Stimulated activated CD8-positive, alpha-beta memory T cell treated with anti-CD3 and anti-CD28 coated beads, Interleukin-12 subunit alpha, Interleukin-12 subunit beta, amount 100 ng/mL, for 24 hours (primary cell): ENCODE data around the gene RPL37.
A peak's percentile ranks its signal among the peaks of the same experiment; 100 is the strongest.
"Not testable (repeated sequence)": the region's sequence is repeated elsewhere in the genome, so short reads cannot be mapped to it uniquely, and the experiment has no call there.

Experiments
- DNase-seq: peaks from one replicate; pipeline ENCODE4 v3.0.0-alpha.2; 2020; ENCODE audit errors: extremely low read depth

The RPL37 gene

DNA sequence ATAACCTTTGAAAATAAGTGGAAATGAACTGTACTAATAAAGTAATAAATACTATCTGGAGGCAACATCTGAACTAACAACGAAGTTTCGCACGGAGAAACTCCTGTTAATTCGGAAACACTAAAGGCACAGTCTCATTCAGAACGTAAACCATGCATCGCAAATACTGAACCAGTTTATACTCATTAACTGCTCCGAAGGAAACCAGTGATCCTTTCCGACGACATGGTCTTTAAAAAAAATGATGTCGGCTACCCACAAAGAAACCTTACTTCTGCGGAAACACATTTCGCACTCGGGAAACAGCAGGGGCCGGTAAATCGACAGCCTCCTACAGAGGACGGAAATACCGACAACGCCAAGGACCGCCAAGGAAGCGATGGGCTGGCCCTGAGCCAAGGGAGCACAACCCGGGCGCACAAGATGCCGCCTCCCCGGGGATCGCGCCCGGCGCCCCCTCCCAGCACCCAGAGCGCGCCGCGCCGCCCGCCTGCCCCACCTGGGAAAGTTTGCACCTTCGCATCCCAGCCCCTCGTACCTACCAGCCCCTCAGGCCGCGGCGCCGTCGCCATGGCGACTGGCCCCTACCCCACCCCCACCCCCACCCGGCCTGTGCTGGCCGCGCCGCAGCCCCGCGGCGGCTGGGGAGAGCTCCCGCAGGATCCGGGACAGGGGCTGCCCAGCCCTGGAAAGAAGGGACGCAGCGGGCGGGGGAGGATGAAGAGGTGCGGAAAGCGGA lies 37.6 kb downstream of the RPL37 start:
- peak; percentile 55 for DNase-seq

DNA sequence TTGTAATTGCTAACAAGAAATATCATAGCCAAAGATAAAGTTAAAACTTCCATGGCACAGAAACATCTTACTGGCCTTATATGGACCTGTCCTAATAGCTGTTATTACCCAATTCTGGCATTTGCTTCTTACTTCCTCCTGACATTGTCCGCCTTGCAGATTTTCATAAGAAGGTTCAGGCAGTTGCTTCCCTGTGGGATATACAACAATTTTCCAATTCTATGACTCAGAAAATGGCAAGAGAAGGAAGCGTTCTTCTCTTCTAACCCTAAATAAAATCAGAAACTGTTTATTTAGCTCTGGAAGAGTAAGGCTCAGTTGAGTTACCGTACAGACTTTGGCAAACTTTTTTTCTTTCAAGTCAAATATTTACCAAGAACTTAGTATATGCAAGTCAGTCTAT lies 38.5 kb downstream of the RPL37 start:
- DNase-seq, result no peak

DNA sequence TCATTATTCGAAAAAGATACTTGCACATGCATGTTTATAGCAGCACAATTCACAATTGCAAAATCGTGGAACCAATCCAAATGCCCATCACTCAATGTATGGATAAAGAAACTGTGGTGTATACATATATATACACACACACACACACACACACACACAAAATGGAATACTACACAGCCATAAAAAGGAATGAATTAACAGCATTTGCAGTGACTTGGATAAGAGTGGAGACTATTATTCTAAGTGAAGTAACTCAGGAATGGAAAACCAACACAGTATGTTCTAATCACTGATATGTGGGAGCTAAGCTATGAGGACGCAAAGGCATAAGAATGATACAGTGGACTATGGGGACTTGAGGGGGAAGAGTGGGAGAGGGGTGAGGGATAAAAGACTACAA lies 40.1 kb downstream of the RPL37 start:
- DNase-seq, result not testable (repeated sequence)

DNA sequence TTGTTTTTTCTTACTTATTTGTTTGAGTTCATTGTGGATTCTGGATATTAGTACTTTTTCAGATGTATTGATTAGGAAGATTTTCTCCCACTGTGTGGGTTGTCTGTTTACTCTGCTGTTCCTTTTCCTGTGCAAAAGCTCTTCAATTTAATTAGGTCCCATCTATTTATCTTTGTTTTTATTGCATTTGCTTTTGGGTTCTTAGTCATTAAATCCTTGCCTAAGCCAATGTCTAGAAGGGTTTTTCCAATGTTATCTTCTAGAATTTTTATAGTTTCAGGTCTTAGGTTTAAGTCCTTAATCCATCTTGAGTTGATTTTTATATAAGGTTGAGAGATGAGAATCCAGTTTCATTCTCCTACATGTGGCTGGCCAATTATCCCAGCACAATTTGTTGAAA lies 40.7 kb downstream of the RPL37 start:
- not testable (repeated sequence) for DNase-seq

DNA sequence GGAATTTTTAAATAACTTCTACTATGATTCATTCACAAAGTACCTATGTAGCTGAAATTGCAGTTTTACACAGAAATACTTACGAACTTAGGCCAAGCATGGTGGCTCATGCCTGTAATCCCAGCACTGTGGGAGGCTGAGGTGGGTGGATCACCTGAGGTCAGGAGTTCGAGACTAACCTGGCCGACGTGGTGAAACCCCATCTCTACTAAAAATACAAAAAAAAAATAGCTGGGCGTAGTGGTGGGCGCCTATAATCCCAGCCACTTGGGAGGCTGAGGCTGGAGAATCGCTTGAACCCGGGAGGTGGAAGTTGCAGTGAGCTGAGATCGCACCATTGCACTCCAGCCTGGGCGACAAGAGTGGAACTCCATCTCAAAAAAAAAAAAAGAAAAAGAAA lies 42.3 kb downstream of the RPL37 start:
- DNase-seq, result not testable (repeated sequence)

DNA sequence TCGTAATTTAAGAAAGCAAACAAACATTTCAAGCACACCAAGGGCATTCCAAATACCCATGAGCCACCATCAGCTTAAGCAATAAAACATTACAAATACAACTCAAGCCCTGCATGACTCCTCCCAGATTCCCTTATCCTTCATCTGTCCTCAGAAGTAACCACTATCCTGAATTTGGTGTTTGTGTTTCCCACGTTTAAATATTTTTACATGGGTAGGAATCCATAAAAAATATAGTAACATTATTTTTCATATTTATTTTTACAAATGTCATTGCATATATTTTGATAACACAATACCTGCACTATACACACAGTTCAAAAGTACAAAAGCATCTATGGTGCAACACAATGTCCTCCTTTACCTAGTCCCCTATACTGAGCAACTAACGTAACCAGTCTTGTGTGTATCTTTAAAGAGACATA lies 43.3 kb downstream of the RPL37 start:
- no peak for DNase-seq

DNA sequence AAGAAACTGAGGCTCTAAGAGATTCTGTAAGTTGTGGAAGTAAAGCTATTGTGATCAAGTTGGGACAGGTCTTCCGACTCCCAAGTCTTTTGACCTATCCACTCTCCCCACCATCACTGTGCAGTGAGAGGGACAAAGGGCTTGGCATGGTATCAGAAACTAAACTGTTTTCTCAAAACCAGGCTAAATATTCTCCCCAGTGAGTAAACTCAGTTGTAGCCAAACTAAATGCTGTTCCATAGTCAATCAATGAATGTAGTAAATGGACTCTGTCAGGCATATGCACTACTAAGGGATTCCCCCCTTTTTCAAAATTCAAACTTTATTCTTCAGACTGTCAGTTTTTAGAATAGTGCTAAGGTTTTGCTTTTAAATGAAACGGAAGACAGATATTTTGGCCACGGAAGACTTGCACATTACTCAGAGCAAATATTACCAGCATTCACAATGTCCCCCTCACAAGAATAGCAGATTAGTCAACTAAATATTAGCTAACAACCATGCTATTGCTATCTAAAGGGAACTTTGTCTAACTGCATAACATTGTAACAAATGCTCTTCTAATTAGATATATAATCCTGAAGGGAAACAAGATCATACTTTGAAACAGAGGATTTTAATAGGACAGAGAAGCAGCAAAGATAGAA lies 44.0 kb downstream of the RPL37 start:
- no peak for DNase-seq

DNA sequence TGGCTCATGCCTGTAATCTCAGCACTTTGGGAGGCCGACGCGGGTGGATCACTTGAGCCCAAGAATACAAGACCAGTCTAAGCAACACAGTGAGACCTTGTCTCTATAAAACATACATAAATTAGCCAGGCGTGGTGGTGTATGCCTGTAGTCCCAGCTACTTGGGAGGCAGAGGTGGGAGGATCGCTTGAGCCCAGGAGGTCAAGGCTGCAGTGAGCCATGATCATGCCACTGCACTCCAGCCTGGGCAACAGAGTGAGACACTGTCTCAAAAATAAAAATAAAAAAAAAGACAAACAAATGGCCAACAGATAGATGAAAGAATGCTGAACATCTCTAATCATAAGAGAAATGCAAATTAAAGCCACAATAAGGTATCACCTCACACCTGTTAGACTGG lies 46.1 kb downstream of the RPL37 start:
- DNase-seq, result not testable (repeated sequence)

DNA sequence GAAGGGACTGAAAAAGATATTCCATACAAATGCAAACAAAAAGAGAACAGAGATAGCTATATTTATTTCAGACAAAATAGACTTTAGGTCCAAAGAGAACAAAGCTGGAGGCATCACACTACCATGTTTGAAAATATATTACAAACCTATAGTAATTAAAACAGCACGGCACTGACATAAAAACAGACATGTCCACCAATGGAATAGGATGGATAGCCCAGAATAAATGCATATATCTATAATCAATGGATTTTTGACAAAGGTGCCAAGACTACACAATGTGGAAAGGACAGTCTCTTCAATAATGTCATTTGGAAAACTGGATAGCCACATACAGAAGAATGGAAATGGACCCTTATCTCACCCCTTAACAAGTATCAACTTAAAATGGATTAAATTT lies 47.0 kb downstream of the RPL37 start:
- no peak for DNase-seq

DNA sequence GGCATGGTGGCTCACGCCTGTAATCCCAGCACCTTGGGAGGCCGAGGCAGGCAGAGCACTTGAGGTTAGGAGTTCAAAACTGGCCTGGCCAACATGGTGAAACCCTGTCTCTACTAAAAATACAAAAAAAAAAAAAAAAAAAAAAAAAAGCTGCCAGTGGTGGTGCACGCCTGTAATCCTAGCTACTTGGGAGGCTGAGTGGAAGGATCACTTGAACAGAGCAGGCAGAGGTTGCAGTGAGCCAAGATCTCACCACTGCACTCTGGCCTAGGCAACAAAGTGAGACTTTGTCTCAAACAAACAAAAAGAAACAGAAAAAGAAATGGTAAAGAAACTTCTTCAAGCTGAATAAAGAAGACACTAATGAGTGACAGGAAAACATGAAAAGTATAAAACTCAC lies 48.4 kb downstream of the RPL37 start:
- not testable (repeated sequence) for DNase-seq

DNA sequence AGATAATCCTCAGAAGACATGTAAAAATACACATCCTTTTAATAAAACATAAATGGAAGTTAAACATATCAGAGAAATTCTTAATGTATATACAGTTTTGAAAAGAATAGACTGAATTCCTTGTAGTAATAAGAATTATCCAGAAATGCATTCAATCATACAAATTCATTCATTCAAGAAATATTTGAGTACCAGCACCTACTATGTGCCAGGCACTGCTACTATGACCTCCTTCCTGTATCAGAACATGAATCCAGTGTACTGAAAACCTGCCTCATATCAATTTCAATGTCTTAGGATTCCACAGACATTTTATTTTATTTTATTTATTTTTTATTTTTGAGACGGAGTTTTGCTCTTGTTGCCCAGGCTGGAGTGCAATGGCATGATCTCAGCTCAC lies 50.1 kb downstream of the RPL37 start:
- DNase-seq, result no peak

DNA sequence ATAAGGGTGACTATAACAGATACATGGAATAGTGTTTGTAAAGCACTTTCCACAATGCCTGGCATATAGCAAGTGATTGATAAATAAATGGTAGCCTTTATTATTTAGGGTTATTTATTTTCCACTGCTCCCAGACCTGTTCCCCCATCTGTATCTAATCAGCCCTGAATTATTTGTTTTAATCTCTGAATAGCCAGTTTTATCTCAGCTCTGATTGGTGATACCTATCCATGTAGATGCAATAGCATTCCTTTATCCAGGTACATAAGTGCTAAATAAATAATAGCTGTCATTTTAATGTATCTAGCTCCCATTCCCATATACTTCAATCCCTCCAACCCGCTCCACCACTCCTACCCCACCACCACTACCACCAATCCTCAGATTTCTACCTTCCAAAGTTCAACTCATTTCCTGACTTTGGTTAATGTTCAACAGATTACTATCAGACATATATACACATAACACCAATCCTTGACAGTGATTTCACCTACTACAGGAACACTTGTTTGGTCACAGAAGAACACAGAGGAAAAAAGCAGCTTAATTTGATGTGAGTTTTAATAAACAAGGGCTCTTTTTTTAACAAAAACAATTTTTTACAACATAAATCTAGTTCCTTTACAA lies 50.9 kb downstream of the RPL37 start:
- DNase-seq, result no peak

DNA sequence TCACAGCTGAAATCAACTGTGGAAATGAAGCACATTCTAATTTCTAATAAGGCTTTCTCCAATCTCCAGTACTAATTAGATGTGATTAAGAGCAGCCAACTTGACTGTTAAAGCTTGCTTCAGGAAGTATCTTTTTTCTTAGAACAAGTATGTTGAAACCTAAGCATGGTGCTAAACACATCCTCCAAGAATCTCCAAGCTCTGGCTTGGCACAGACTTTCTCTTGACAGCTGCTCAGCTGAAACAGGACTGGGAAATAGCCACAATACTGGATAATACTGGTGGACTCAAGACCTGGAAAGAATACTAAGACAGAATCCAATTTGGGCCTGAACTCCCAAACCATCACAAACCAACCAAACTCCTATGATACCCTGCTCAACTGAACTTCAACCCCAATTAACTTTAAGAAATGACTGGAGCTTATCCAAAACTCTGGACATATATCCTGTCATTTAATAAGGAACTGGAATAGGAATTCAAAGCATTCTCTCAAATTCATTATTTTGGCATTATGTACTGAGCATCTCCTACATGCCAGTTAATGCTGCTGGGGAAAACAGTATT lies 53.1 kb downstream of the RPL37 start:
- DNase-seq, result no peak

DNA sequence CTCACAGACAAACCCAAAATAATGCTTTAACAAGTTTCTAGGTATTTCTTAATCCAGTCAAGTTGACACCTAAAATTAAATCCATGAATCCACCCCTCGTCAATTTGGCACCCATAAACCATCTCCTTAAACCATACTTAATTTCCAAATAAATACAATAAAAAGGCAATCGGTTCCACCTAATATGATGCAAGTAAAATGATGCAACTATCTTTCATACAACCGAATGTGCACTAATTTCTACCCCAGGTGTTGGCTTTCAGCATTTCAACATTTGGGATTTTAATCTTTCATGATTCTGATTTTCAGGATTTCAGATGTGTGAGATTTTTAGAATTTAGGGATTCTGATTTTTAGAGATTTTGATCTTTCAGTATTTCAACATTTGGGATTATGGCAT lies 54.2 kb downstream of the RPL37 start:
- DNase-seq, result no peak

DNA sequence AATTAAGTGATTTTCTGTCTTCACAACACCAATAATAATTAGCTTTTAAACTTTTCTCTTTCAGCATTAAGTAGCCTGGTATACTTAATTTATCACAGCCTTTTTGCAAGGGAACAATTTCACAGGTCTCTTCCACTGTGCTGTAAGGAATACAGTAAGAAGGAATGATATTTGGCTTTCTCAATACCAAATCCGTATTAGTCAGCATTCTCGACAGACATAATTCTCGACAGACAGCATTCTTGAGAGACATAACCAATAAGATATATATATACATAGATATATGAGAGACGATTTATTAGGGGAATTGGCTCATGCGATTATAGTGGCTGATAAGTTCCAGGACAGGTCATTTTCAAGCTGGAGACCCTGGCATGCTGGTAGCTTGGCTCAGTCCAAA lies 54.8 kb downstream of the RPL37 start:
- no peak for DNase-seq

DNA sequence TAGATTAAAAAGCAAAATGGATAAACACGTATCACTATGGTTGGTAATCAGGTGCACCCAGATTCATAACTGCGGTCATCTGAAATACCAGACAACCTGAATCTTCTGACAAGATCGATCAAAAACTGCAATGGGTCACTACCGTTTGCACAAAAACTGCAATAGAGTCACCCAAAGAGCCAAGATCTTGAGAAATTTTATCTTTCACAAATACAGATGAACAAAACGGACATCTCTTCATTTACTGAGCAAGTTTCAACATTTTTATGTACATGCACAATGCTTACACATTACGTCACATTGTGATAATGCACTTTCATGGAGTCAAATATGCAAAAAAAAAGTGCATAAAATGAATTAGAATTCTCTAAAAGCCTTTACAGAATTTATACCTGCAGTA lies 55.5 kb downstream of the RPL37 start:
- DNase-seq, result no peak

DNA sequence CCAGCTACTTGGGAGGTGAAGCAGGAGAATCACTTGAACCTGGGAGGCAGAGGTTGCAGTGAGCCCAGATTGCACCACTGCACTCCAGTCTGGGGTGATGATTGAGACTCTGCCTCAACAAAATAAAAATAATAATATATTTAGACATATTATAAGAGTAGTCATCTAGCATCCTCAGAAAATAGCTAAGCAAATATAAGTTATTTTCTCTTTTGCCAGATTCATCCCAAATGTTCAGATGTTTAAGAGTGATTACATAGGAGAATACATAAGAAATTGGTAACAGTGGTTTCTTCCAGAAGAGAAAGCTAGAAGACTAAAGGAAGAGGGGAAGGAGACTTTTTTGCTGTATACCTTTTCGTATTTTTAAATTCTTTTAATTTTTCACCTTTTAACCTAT lies 56.9 kb downstream of the RPL37 start:
- DNase-seq, result no peak

DNA sequence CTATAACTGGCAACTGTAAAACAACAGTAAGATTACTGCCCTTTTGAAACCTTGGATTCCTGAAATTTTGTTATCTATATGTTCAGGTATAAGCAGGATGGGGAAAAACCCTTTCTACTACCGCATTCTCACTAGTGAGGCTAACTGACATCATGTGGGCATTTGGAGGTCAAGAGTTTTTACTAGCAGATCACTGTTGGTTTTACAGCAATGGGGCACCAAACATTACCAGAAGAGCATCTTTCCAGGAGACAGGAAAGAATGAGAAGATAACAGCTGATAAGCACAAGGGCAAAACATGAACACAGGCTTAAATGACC lies 58.4 kb downstream of the RPL37 start:
- no peak for DNase-seq

DNA sequence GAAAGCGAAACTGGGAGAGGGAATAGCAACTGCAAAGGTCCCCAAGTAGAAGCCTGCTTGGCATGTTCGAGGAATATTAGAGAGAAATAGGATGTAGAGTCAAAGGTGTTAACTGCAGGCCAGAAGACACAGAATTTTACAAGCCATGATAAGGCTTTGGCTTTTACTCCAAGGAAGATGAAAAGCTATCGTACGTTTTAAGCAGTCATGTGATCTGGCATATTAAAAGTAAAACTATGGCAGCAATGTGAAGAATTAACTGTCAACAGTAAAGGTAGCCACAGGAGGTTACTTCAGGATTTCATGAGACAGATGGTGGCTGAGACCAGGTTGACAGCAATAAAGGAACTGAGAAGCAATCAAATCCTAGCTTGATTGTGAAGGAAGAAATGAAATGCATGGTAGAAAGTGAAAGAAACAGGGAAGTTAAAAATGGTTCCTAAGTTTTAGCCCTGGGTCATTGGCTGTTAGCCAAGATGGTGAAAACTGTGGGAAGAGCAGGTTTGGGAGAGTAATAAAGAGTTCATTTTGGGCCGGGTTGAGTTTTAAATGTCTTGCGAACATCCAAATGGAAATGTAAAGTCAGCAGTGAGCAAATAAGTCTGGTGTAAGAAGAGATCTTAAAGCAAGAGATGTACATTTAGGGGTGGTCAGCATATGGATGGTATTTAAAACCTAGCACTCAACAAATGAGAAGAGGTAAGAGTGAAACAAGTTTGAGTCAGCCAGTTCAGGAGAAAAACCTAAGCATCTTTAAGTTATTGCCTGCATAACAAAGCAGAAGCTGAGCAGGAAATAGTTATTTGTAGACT lies 59.0 kb downstream of the RPL37 start:
- no peak for DNase-seq
